NOMO-1 treated with DMSO at 0.1 percent for 48 hours (cell line): ENCODE measurements around the gene TESK2.
"Not testable (repeated sequence)": the region's sequence is repeated elsewhere in the genome, so short reads cannot be mapped to it uniquely, and the experiment has no call there.

Experiments used
- DNase-seq: peaks from one replicate; lab custom pipeline; 2025; ENCODE audit not compliant: unreplicated experiment; lab: John Stamatoyannopoulos, UW

The TESK2 gene

DNA sequence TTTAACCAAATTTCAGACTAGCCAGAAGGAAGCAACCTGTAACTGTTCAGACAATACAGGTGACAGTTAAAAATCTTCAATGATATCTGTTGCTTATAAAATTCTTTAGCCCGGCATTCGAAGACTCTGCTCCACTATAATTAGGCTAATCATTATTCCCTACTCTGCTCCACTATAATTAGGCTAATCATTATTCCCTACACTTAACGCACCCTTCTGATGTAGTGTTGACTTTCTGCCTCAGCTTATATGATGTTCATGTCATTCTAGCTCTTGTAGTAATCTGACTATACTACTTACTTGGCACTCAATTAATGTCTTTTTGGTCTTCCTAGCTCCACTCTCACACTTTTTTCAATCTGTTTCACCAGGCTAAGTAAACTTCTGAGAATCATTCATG lies 13.3 kb downstream of the TESK2 start:
- no peak for DNase-seq

DNA sequence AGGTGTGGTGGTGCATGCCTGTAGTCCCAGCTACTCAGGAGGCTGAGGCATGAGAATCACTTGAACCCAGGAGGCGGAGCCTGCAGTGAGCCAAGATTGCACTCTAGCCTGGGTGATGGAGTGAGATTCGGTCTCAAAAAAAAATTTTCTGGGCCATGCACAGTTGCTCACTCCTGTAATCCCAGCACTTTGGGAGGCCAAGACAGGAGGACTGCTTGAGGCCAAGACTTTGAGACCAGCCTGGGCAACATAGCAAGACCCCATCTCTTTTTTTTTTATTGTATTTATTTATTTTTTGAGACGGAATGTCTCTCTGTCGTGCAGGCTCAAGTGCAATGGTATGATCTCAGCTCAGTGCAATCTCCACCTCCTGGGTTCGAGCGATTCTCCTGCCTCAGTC lies 16.8 kb downstream of the TESK2 start:
- DNase-seq = not testable (repeated sequence)

DNA sequence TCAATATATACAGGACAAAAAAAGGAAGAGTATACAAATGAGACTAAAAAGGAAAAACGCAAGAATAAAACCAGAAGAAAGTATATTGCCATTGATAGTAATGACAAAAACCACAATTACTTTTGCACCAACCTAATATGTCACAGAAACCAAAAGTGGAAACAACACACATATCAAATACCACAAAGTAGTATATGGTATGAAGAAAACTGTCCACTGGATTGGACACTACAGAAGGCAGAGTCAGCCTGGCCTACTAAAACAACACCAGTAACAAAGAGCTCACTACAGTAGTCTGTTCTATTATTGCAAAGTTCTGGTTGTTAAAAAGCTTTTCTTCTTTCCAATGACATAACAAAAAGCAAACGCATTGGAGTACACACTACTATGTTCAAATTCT lies 17.7 kb downstream of the TESK2 start:
- DNase-seq = no peak

DNA sequence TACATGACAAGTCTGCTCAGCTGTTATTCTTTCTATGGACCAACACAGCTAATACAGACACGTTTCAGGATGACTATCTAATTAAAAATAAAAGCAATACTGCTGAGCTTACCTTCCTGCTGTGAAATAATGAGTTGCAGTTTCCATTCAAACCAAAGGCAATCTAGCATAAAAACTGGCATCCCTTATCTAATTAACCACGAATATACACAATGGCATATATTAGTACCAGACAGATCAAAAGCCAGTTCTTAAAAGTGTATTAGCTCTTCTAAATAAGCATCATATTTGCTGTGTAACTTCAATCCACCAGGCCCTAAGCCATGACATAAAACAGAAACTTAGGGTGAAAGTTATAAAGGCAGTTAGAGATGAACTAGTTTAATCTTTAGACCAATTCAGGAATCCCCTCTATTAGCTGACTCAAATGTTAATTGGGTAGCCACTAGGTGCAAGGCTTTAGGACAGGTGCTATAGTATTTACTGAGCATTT lies 20.6 kb downstream of the TESK2 start:
- no peak for DNase-seq

DNA sequence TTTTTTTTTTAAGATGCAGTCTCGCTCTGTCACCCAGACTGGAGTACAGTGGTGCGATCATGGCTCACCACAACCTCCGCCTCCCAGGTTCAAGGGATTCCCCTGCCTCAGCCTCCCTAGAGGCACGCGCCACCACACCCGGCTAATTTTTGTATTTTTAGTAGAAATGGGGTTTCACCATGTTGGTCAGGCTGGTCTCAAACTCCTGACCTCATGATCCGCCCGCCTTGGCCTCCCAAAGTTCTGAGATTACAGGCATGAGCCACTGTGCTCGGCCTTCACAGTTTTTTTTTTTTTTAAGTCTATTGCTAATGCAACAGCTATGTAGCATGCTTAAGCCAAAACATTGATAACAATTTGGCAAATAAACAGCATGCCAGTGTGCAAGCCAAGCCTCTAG lies 23.6 kb downstream of the TESK2 start:
- not testable (repeated sequence) for DNase-seq

DNA sequence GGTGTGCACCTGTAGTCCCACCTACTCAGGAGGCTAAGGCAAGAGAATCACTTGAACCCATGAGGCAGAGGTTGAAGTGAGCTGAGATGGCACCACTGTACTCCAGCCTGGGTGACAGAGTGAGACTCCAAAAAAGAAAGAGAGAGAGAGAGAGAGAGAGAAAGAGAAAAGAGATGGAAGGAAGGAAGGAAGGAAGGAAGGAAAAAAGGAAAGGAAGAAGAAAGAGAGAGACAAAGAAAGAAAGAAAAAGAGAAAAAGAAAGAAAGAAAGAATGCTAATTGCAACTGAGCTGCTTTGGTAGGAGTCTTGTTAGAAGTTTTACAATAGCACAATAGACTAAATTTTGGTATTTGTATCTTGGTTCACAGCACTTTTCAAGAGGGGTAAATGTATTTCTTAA lies 25.7 kb downstream of the TESK2 start:
- no peak for DNase-seq

DNA sequence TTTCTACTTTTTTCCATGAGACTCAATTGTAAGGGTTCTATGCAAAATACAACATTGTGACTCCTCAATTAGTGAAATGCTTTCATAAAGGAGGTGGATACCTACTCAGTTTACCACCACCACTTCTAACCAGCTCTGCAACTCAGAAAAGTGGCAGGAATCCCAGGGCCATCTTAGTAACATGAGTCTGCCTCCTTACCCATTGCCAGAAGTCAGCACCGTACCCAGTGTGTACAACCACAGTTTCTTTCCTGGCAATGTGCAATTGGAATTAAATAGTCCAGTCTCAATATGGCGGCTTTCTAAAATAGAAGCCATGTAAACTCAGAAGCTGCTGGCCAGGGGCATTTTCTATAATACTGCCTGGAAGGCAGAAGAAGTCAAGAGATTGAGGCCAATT lies 32.1 kb downstream of the TESK2 start:
- no peak for DNase-seq

DNA sequence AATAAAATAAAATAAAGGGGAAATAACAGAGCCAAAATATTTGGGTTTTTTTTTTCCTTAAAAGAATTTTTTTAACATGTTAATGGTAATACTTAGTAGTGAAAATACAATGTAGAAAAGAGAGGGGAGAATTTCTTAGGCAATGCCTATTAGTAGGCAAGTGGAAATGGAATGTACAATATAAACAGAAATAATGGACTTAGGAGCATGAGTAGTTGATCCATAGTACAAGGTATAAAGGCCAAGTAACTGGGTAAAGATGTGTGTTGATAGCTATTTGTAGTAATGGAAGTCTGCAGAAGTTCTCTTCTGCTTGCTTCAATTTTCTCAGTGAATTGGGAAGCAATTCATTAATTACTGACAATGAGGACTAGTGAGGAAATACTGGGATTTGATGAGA lies 34.4 kb downstream of the TESK2 start:
- DNase-seq = no peak

DNA sequence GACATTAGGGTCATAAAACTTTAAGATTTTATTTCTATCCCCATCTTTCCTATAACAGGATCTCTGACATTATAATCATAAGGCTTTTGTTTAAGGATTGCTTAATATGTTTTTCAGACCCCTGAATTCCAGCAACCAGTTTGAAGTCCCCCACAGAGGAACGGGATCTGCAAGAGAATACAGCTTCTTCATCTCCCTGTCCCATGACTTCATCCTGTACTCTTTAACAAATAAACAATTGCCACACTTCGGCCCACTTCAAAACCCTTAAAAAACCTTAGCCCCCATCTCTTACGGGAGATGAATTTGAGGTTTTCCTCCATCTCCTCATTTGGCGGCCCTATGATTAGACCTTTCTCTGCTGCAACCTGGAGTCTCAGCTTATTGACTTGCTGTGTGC lies 35.8 kb downstream of the TESK2 start:
- DNase-seq = no peak

DNA sequence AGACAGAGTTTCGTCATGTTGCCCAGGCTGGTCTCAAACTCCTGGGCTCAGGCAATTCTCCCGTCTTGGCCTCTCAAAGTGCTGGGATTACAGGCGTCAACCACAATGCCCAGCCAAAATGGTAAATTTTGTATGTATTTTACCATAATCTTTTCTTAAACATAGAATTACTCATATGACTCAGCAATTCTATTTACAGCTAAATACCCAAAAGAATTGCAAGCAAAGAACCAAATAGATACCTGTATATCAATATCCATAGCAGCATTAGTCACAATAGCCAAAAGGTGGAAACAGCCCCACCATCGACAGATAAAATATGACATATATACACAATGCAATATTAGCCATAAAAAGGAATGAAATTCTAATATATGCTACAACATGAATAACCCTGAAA lies 36.5 kb downstream of the TESK2 start:
- no peak for DNase-seq

DNA sequence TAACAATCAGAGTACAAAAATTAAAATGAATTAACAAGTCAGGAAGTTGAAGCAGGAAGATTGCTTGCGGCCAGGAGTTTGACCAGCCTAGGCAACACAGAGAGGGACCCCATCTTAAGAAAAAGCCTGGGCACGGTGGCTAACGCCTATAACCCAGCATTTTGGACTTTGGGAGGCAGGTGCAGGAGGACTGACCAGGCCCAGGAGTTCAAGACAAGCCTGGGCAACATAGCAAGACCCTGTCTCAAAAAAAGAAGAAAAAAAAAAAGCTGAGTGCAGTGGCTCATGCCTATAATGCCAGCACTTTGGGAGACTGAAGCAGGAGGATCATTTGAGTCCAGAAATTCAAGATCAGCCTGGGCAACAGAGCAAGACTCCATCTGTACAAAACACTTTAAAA lies 38.5 kb downstream of the TESK2 start:
- no peak for DNase-seq

DNA sequence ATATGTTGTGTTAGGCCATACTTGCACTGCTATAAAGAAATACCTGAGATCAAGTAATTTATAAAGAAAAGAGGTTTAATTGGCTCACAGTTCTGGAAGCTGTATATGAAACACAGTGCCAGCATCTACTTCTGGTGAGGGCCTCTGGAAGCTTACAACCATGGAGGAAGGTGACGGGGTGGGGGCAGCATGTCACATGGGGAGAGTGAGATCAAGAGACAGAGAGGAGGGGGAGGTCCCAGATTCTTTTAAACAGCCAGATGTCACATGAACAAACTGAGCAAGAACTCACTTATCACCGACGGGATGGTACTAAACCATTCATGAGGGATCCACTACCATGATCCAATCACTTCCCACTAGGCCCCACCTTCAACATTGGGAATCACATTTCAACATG lies 42.6 kb downstream of the TESK2 start:
- no peak for DNase-seq

DNA sequence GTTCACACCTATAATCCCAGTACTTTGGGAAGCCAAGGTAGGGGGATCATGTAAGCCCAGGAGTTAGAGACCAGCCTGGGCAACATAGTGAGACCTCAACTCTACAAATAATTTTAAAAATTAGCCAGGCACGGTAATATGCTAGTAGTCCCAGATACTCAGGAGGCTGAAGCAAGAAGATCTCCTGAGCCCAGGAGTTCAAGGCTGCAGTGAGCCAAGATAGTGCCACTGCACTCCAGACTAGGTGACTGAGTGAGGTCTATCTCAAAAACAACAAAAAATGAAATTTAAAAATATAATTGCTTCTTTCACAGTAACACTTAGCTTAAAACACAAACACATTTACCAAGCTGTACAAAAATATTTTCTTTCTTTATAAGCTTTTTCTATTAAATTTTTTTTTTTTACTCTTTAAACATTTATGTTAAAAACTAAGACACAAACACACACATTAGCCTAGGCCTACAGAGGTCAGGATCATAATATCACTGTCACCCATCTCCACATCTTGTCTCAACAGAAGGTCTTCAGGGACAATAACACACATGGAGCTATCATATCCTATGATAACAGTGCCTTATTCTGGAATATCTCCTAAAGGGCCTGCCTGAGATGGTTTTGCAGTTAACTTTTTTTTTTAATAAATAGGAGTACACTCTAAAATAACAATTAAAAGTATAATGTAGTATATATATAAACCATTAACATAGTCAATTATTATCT lies 43.9 kb downstream of the TESK2 start:
- no peak for DNase-seq

DNA sequence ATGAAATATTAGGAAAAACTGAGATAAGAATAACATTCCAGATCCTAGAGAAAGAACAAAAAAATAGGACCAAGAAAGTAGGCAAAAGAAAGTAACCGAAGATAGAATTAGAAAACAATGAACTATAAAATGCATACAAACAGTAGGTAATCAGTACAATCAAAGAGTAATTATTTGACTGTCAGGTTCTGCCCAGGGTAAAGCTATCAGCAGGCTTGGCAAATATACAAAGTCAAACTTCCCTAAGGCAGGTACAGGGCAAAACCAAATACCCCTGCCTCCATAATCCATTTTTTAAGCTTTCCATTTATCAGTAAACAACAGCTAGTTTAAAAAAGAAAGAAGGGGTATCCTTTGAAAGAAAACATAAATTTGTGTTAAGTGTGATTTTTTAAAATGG lies 44.4 kb downstream of the TESK2 start:
- no peak for DNase-seq

DNA sequence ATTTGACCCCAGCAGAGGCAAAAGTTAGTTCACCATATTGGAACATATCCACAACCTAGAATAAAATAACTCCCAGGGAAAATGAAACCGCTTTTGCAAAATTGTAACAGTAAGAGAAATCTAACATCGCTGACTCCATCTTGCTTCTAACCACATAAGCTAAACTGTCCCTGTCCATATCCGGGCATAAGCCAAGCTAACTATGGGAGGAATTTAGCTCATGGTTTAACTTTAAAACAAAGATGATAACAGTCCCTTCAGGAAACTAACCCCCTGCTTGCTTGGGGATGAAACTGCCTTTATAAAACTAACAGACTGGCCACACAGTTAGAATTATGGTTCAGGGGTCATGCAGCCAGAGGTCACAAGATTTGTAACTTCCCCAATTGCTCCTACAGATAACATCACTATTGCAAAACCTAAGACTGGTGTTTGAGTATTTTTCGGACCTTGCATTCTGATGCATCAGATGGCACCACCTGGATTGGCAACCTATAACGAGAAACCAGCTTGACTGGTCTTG lies 46.3 kb downstream of the TESK2 start:
- no peak for DNase-seq

DNA sequence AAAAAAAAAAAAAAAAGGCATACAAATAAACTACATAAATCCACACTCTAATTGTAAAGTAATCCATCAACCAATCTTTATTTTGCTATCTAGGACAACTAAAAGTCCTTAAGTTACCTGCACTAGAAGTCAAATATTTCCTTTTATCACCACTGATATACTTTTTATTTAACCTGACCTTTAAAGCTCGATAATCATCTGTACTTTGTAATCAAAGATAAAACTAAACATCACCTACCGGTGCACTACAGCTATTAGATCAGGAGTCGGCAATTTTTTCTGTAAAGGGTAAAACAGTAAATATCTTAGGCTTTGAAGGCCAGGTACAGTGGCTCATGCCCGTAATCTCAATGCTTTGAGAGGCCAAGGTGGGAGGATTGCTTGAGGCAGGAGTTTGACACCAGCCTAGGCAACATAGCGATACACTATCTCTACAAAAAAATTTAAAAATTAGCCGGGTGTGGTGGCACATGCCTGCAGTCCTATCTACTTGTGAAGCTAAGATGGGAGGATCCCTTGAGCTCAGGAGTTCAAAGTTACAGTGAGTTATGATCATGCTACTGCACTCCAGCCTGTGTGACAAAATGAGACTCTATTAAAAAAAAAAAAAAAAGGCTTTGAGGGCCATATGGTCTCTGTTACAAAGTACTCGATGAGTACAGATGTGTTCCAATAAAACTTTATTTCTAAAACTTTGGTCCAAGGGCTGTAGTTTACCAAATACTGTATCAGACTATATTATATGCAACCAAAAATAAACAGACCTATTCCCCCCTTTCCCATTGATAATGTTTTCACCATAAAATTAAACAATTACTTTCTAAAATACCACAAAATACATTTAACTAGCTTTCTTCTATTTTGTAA lies 47.1 kb downstream of the TESK2 start:
- no peak for DNase-seq

DNA sequence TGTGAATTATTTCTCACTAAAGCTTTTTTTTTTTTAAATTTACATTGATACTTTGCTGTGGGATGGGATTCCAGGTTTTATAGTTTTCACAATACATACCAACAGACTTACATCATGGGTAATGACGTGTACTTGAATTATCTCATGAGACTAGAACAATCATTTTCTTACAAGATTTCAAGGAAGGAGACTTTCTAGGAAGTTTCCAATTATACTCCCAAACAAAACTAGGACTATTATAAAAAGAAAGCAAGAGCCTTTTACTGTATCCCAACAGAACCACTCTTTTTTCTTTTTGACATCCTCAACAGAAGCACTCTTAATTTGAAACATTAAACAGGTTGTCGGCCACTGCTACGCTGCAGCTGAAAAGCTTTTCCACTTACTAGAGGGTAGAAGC lies 48.7 kb downstream of the TESK2 start:
- DNase-seq = no peak

DNA sequence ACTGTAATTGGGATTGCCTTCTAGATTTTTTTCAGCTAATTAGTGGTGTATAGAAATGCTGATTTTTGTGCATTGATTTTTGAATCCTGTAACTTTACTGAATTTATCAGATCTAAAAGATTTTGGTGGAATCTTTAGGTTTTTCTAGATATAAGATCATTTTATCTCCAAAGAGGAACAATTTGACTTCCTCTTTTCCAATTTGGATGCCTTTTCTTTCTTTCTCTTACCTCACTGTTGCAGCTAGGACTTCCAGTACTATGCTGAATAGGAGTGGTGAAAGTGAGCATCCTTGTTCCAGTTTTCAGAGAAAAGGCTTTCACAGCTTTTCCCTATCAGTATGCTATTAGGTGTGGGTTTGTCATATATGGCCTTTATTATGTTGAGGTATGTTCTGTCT lies 53.6 kb downstream of the TESK2 start:
- DNase-seq = peak; percentile 26

DNA sequence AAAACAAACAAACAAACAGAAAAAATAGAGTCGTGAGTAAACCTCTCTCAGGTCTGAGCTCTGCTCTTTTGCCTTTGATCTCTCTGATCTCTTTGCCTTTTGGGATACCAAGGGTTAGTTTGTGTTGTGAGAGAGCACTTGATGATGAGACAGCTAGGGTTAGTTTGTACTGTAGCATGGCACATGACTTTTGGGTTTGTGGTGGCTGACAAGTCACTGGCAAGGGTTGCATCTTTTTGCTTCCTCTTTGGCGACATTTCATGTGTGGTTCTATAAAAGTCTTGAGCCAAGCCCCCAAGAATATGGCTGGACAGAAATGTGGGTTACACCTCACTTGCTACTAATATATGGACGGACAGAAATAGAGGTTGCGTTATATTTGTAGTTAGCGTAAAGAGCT lies 60.5 kb downstream of the TESK2 start:
- DNase-seq = peak; percentile 22

DNA sequence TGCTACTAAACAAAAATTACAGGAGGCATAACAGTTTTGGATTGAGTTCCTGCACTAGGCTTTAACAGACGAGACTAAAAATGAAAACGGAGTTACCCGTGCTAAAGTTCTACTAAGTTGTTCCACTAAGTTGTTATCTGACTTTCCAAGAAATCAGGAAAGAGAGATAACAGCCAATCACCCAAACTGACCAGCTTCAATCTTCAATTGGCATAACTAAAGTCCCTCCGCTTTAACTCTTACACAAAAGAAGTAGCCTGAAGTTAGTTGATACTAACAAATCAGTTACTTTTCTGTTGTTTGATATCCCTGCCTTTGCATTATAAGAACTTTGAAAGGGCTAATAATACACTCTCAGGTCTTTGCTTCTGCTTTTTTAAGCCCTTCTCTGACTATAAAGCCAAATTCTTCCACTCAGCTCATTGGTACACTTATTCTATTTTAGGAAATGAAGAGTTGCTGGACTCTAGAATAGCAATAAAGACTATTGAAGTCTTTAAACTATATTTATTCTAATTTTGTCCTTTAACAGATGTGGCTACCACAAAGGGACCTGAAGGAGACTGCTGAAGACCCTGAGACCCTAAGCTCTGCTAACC lies 61.3 kb downstream of the TESK2 start:
- peak; percentile 64 for DNase-seq

DNA sequence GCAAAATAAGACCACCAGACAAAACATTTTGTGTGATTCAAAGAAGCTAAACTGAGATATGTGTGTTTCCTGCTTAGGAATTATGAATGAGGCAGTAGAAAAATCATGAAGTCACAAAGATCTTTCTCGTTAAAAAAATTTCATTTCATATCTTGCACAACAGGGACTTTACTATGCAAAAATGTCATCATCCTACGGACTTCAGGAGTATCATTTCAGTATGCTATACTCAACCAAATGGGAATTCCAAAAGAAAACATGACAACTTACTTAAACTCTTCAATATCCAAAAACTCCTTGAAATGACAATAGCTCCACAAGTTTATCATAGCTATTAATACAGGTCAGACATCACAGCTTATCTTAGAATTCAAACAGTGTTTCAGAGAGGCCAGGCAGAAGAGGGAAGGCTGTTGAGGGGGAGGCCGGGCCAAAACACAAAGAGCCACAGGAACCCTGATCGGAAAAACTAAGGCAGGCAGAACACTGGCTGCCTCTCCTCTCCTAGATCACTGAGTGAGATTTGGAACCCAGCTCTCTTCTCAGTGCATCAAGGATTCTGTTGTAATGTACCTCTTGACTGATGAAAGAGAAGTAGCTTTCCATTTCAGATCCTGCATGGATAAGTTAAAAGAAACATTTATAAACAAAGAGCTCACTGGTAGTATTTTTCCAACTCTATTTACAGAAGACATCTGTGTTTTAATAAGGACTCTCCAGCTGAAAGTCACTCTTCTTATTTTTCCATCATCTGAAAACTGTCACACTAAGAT lies 66.9 kb downstream of the TESK2 start:
- no peak for DNase-seq
